ENCODE results near the gene BLNK.
"Not testable (repeated sequence)": the region's sequence is repeated elsewhere in the genome, so short reads cannot be mapped to it uniquely, and the experiment has no call there.

The BLNK gene

GRCh38 chr10:96212911-96213310 lies 58.5 kb downstream of the BLNK start:
- H3K4me1 ChIP-seq (ENCODE audit: insufficient read depth, low read length) = no peaks in the 10 kb centered on the region
- H3K9me3 ChIP-seq (ENCODE audit: low read length) = no peaks in the 10 kb centered on the region
- no peak overlapping the region for H3K9ac ChIP-seq (ENCODE audit: low read length)
- H3K36me3 ChIP-seq (ENCODE audit: insufficient read depth, low read length) = no peaks in the 10 kb centered on the region
- no peak overlapping the region for H3K27ac ChIP-seq (ENCODE audit: low read depth, low read length)
- H3K4me3 ChIP-seq (ENCODE audit: low read depth in 1 of 2, low read length in 2 of 2) = no peak overlapping the region
- H3K27me3 ChIP-seq (ENCODE audit: control insufficient read depth in 1 of 2, insufficient read depth in 2 of 2, low read length in 2 of 2) = no peaks in the 10 kb centered on the region

- Histone ChIP-seq H3K27ac (ENCODE audit: low read depth, low read length) (no peak overlapping the region), H3K9ac (ENCODE audit: low read length) (no peak overlapping the region), H3K4me3 (ENCODE audit: low read depth in 1 of 2, low read length in 2 of 2) (no peak overlapping the region), H3K4me1 (ENCODE audit: insufficient read depth, low read length) (no peaks in the 10 kb centered on the region), H3K27me3 (ENCODE audit: control insufficient read depth in 1 of 2, insufficient read depth in 2 of 2, low read length in 2 of 2) (no peaks in the 10 kb centered on the region), H3K36me3 (ENCODE audit: insufficient read depth, low read length) (no peaks in the 10 kb centered on the region), H3K9me3 (ENCODE audit: low read length) (no peaks in the 10 kb centered on the region)
Measured at GRCh38 chr10:96211764-96212163, 59.6 kb downstream of the BLNK start.

GRCh38 chr10:96208946-96209345 lies 62.4 kb downstream of the BLNK start:
- H3K4me1 ChIP-seq (ENCODE audit: insufficient read depth, low read length) = no peaks in the 10 kb centered on the region
- no peak overlapping the region for H3K4me3 ChIP-seq (ENCODE audit: low read depth in 1 of 2, low read length in 2 of 2)
- no peaks in the 10 kb centered on the region for H3K9me3 ChIP-seq (ENCODE audit: low read length)
- H3K27me3 ChIP-seq (ENCODE audit: control insufficient read depth in 1 of 2, insufficient read depth in 2 of 2, low read length in 2 of 2) = no peaks in the 10 kb centered on the region
- H3K36me3 ChIP-seq (ENCODE audit: insufficient read depth, low read length) = no peaks in the 10 kb centered on the region
- H3K27ac ChIP-seq (ENCODE audit: low read depth, low read length) = no peak overlapping the region
- no peak overlapping the region for H3K9ac ChIP-seq (ENCODE audit: low read length)

GRCh38 chr10:96208271-96208670 lies 63.1 kb downstream of the BLNK start:
- no peak overlapping the region for H3K27ac ChIP-seq (ENCODE audit: low read depth, low read length)
- no peaks in the 10 kb centered on the region for H3K9me3 ChIP-seq (ENCODE audit: low read length)
- H3K36me3 ChIP-seq (ENCODE audit: insufficient read depth, low read length) = no peaks in the 10 kb centered on the region
- no peak overlapping the region for H3K9ac ChIP-seq (ENCODE audit: low read length)
- H3K4me3 ChIP-seq (ENCODE audit: low read depth in 1 of 2, low read length in 2 of 2) = no peak overlapping the region
- H3K4me1 ChIP-seq (ENCODE audit: insufficient read depth, low read length) = no peaks in the 10 kb centered on the region
- H3K27me3 ChIP-seq (ENCODE audit: control insufficient read depth in 1 of 2, insufficient read depth in 2 of 2, low read length in 2 of 2) = no peaks in the 10 kb centered on the region

- no peak overlapping the region for H3K9ac ChIP-seq (ENCODE audit: low read length)
- no peaks in the 10 kb centered on the region for H3K27me3 ChIP-seq (ENCODE audit: control insufficient read depth in 1 of 2, insufficient read depth in 2 of 2, low read length in 2 of 2)
- no peak overlapping the region for H3K27ac ChIP-seq (ENCODE audit: low read depth, low read length)
- H3K9me3 ChIP-seq (ENCODE audit: low read length) = no peaks in the 10 kb centered on the region
- H3K4me1 ChIP-seq (ENCODE audit: insufficient read depth, low read length) = no peaks in the 10 kb centered on the region
- no peaks in the 10 kb centered on the region for H3K36me3 ChIP-seq (ENCODE audit: insufficient read depth, low read length)
- H3K4me3 ChIP-seq (ENCODE audit: low read depth in 1 of 2, low read length in 2 of 2) = no peak overlapping the region
Measured at GRCh38 chr10:96205580-96205979, 65.8 kb downstream of the BLNK start.

GRCh38 chr10:96201525-96201924 lies 69.8 kb downstream of the BLNK start:
- no peak overlapping the region for H3K27ac ChIP-seq (ENCODE audit: low read depth, low read length)
- H3K4me1 ChIP-seq (ENCODE audit: insufficient read depth, low read length) = no peaks in the 10 kb centered on the region
- no peaks in the 10 kb centered on the region for H3K36me3 ChIP-seq (ENCODE audit: insufficient read depth, low read length)
- no peak overlapping the region for H3K9ac ChIP-seq (ENCODE audit: low read length)
- H3K4me3 ChIP-seq (ENCODE audit: low read depth in 1 of 2, low read length in 2 of 2) = no peak overlapping the region
- H3K27me3 ChIP-seq (ENCODE audit: control insufficient read depth in 1 of 2, insufficient read depth in 2 of 2, low read length in 2 of 2) = no peaks in the 10 kb centered on the region
- no peaks in the 10 kb centered on the region for H3K9me3 ChIP-seq (ENCODE audit: low read length)

- H3K36me3 ChIP-seq (ENCODE audit: insufficient read depth, low read length); H3K27me3 ChIP-seq (ENCODE audit: control insufficient read depth in 1 of 2, insufficient read depth in 2 of 2, low read length in 2 of 2); H3K9ac ChIP-seq (ENCODE audit: low read length); H3K4me1 ChIP-seq (ENCODE audit: insufficient read depth, low read length); H3K27ac ChIP-seq (ENCODE audit: low read depth, low read length); H3K4me3 ChIP-seq (ENCODE audit: low read depth in 1 of 2, low read length in 2 of 2); H3K9me3 ChIP-seq (ENCODE audit: low read length): not testable (repeated sequence)
Measured at GRCh38 chr10:96189505-96189904, 81.9 kb downstream of the BLNK start.

- H3K4me3 ChIP-seq (ENCODE audit: low read depth in 1 of 2, low read length in 2 of 2) = no peak overlapping the region
- H3K9ac ChIP-seq (ENCODE audit: low read length) = no peak overlapping the region
- no peaks in the 10 kb centered on the region for H3K9me3 ChIP-seq (ENCODE audit: low read length)
- no peak overlapping the region for H3K27ac ChIP-seq (ENCODE audit: low read depth, low read length)
- no peaks in the 10 kb centered on the region for H3K4me1 ChIP-seq (ENCODE audit: insufficient read depth, low read length)
- H3K36me3 ChIP-seq (ENCODE audit: insufficient read depth, low read length) = no peaks in the 10 kb centered on the region
- no peaks in the 10 kb centered on the region for H3K27me3 ChIP-seq (ENCODE audit: control insufficient read depth in 1 of 2, insufficient read depth in 2 of 2, low read length in 2 of 2)
Measured at GRCh38 chr10:96188916-96189315, 82.5 kb downstream of the BLNK start.

- no peak overlapping the region for H3K9ac ChIP-seq (ENCODE audit: low read length)
- H3K9me3 ChIP-seq (ENCODE audit: low read length) = no peaks in the 10 kb centered on the region
- no peaks in the 10 kb centered on the region for H3K36me3 ChIP-seq (ENCODE audit: insufficient read depth, low read length)
- H3K27ac ChIP-seq (ENCODE audit: low read depth, low read length) = no peak overlapping the region
- no peak overlapping the region for H3K4me3 ChIP-seq (ENCODE audit: low read depth in 1 of 2, low read length in 2 of 2)
- H3K4me1 ChIP-seq (ENCODE audit: insufficient read depth, low read length) = no peaks in the 10 kb centered on the region
- no peaks in the 10 kb centered on the region for H3K27me3 ChIP-seq (ENCODE audit: control insufficient read depth in 1 of 2, insufficient read depth in 2 of 2, low read length in 2 of 2)
Measured at GRCh38 chr10:96188421-96188820, 82.9 kb downstream of the BLNK start.

- Histone ChIP-seq H3K9me3 (ENCODE audit: low read length) (no peaks in the 10 kb centered on the region), H3K9ac (ENCODE audit: low read length) (no peak overlapping the region), H3K4me3 (ENCODE audit: low read depth in 1 of 2, low read length in 2 of 2) (no peak overlapping the region), H3K36me3 (ENCODE audit: insufficient read depth, low read length) (no peaks in the 10 kb centered on the region), H3K27ac (ENCODE audit: low read depth, low read length) (no peak overlapping the region), H3K4me1 (ENCODE audit: insufficient read depth, low read length) (no peaks in the 10 kb centered on the region), H3K27me3 (ENCODE audit: control insufficient read depth in 1 of 2, insufficient read depth in 2 of 2, low read length in 2 of 2) (no peaks in the 10 kb centered on the region)
Measured at GRCh38 chr10:96176985-96177384, 94.4 kb downstream of the BLNK start.

GRCh38 chr10:96172666-96173065 lies 98.7 kb downstream of the BLNK start:
- Histone ChIP-seq H3K36me3 (ENCODE audit: insufficient read depth, low read length) (no peaks in the 10 kb centered on the region), H3K4me3 (ENCODE audit: low read depth in 1 of 2, low read length in 2 of 2) (no peak overlapping the region), H3K27ac (ENCODE audit: low read depth, low read length) (no peak overlapping the region), H3K9me3 (ENCODE audit: low read length) (no peaks in the 10 kb centered on the region), H3K4me1 (ENCODE audit: insufficient read depth, low read length) (no peaks in the 10 kb centered on the region), H3K9ac (ENCODE audit: low read length) (no peak overlapping the region), H3K27me3 (ENCODE audit: control insufficient read depth in 1 of 2, insufficient read depth in 2 of 2, low read length in 2 of 2) (no peaks in the 10 kb centered on the region)

- Histone ChIP-seq H3K36me3 (ENCODE audit: insufficient read depth, low read length) (no peaks in the 10 kb centered on the region), H3K4me1 (ENCODE audit: insufficient read depth, low read length) (no peaks in the 10 kb centered on the region), H3K27me3 (ENCODE audit: control insufficient read depth in 1 of 2, insufficient read depth in 2 of 2, low read length in 2 of 2) (no peaks in the 10 kb centered on the region), H3K4me3 (ENCODE audit: low read depth in 1 of 2, low read length in 2 of 2) (no peak overlapping the region), H3K27ac (ENCODE audit: low read depth, low read length) (no peak overlapping the region), H3K9ac (ENCODE audit: low read length) (no peak overlapping the region), H3K9me3 (ENCODE audit: low read length) (no peaks in the 10 kb centered on the region)
Measured at GRCh38 chr10:96170230-96170629, 101.1 kb downstream of the BLNK start.

Measured in muscle layer of colon (tissue), 2 donors.